Endodermal cell (in vitro differentiated cells): ENCODE results near the gene TMEM229A. TPM values are rescaled to one million over a fixed set of nuclear protein-coding genes. Genes with fewer than 3 reads are reported as not detected.

ENCODE experiments used
- DNase-seq: peaks from one replicate; pipeline ENCODE4 v3.0.0-alpha.2; 2017
- H3K27ac ChIP-seq: 2 replicates; pipeline ENCODE4 v1.5.1; 2013; ENCODE audit warnings: mild to moderate bottlenecking, low read depth, low read length, moderate library complexity
- H3K27me3 ChIP-seq: 2 replicates; pipeline ENCODE4 v1.6.1; 2013; ENCODE audit warnings: mild to moderate bottlenecking, low read length, moderate library complexity; ENCODE audit not compliant: insufficient read depth, control insufficient read depth, poor library complexity, severe bottlenecking
- H3K36me3 ChIP-seq: 2 replicates; pipeline ENCODE4 v1.7.0; 2013; ENCODE audit warnings: mild to moderate bottlenecking, low read length, moderate library complexity; ENCODE audit not compliant: control insufficient read depth, insufficient read depth
- H3K4me1 ChIP-seq: one replicate; pipeline ENCODE4 v1.7.0; 2013; ENCODE audit warnings: low read length; ENCODE audit not compliant: control insufficient read depth, insufficient read depth
- H3K4me3 ChIP-seq: 2 replicates; pipeline ENCODE4 v1.5.1; 2013; ENCODE audit warnings: mild to moderate bottlenecking, low read length, moderate library complexity
- H3K9ac ChIP-seq: 2 replicates; pipeline ENCODE4 v1.6.1; 2013; ENCODE audit warnings: mild to moderate bottlenecking, low read length, moderate library complexity; ENCODE audit not compliant: poor library complexity, severe bottlenecking; ENCODE audit errors: extremely low read depth
- H3K9me3 ChIP-seq: 2 replicates; pipeline ENCODE4 v1.6.1; 2013; ENCODE audit warnings: mild to moderate bottlenecking, low read length, moderate library complexity; ENCODE audit not compliant: control insufficient read depth
- H3K27ac Mint-ChIP-seq: 2 replicates; pipeline ENCODE4 v1.8.0; 2020; ENCODE audit warnings: mixed read lengths
- H3K27me3 Mint-ChIP-seq: 2 replicates; pipeline ENCODE4 v1.8.0; 2021; ENCODE audit warnings: mild to moderate bottlenecking, mixed read lengths; ENCODE audit not compliant: insufficient read depth
- H3K36me3 Mint-ChIP-seq: 2 replicates; pipeline ENCODE4 v1.8.0; 2020; ENCODE audit warnings: low read depth, mixed read lengths
- H3K4me1 Mint-ChIP-seq: 2 replicates; pipeline ENCODE4 v1.8.0; 2020; ENCODE audit warnings: mixed read lengths
- H3K4me3 Mint-ChIP-seq: 2 replicates; pipeline ENCODE4 v1.8.0; 2020; ENCODE audit warnings: mild to moderate bottlenecking, moderate library complexity, mixed read lengths
- H3K9me3 Mint-ChIP-seq: 2 replicates; pipeline ENCODE4 v1.8.0; 2020; ENCODE audit warnings: mild to moderate bottlenecking, mixed read lengths
- CTCF ChIP-seq: fragments of 200-600 bp; sonication (generic); conservative IDR thresholded peaks from 2 replicates; pipeline ENCODE4 v1.5.0; 2021; ENCODE audit warnings: antibody characterized with exemption, mild to moderate bottlenecking
- WGBS, 2 experiments: methylation state at CpG; one replicate each; pipeline versions ENCODE4 v1.1.5 to v1.1.7; 2013; ENCODE audit warnings: missing lambda C conversion rate in 2 of 2, mixed read lengths in 1 of 2; ENCODE audit not compliant: insufficient coverage in 1 of 2, insufficient read length in 1 of 2; 5-methylcytosine and 5-hydroxymethylcytosine counted together
- total RNA-seq, 2 donors: library from RNA; stranded (reverse); fragmentation: NEBNext Ultra II Directional in 1 of 2; extraction: Animal tissue kit (Norgen Biotek cat#: 25700) in 1 of 2; gene quantifications; 2 replicates in 1 of 2; 3 replicates in 1 of 2; pipeline ENCODE4 v1.2.1, GENCODE V29; 2021

The TMEM229A gene
- total RNA-seq, 2 donors from 2014 or later: 0.31 to 1.5 TPM

GRCh38 chr7:123987445-123987844, 45.4 kb downstream of the TMEM229A start:
- H3K27me3 ChIP-seq: no peaks in the 10 kb centered on the region
- Mint-ChIP-seq H3K36me3 (no peaks in the 10 kb centered on the region), H3K27ac (no peak overlapping the region), H3K27me3 (no peaks in the 10 kb centered on the region), H3K4me3 (no peak overlapping the region), H3K4me1 (peaks cover 6% of the 10 kb centered on the region), H3K9me3 (peaks cover 5% of the 10 kb centered on the region)
- DNase-seq: no peak
- H3K9ac ChIP-seq: no peak overlapping the region
- WGBS, 2 experiments: 87% methylated on average over 2 of the region's 2 CpGs; no CpG with 5 or more reads in 1 of the 2 experiments
- peaks cover 9% of the 10 kb centered on the region for H3K9me3 ChIP-seq
- no peak overlapping the region for H3K4me3 ChIP-seq
- no peak for TF ChIP-seq CTCF
- H3K36me3 ChIP-seq: no peaks in the 10 kb centered on the region
- no peaks in the 10 kb centered on the region for H3K4me1 ChIP-seq
- H3K27ac ChIP-seq: no peak overlapping the region

Other genes with a start within 250 kb of the TMEM229A start
- 1 to 10 TPM in 1 of 2 donors, under 1 TPM in 1; 0.51 to 1.2 TPM for gene HYAL4, start 187.9 kb downstream of the TMEM229A start, total RNA-seq
- under 1 TPM; 0.18 to 0.49 TPM for gene SPAM1, start 107.8 kb downstream of the TMEM229A start, total RNA-seq